Measurements from ENCODE around the gene MAFB. TPM values are rescaled to one million over a fixed set of nuclear protein-coding genes. Genes with fewer than 3 reads are reported as not detected.

MAFB gene
- total RNA-seq, 1 donor from 2014 or later = 6.1 TPM

DNA sequence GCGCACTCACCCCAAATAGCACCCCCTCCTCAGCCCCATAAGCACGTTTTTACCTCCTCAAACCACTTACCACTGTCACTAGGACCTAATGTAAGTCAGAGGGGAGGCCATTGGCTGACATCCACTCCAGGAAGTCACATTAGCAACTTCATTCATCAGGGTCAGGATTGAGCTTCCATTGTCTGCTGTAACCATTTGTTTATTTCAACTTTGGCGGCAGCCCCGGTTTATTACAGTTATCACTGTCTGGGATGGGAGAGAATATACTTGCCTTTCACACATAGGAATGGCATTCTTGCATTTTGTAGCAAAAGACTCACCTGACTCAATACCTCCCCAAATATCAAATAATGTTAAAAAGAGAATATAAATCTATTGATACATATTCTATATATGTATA, 38.3 kb downstream of the MAFB start:
- Mint-ChIP-seq H3K4me1 (ENCODE audit: low read depth) (no peaks in the 10 kb centered on the region), H3K27me3 (peaks cover 6% of the 10 kb centered on the region), H3K36me3 (ENCODE audit: insufficient read depth) (no peaks in the 10 kb centered on the region), H3K9me3 (ENCODE audit: low read depth) (no peaks in the 10 kb centered on the region), H3K4me3 (ENCODE audit: low read depth) (no peak overlapping the region), H3K27ac (no peak overlapping the region)
- no peak for DNase-seq (ENCODE audit: low spot score, unreplicated experiment)
- TF ChIP-seq, protein P1, sequence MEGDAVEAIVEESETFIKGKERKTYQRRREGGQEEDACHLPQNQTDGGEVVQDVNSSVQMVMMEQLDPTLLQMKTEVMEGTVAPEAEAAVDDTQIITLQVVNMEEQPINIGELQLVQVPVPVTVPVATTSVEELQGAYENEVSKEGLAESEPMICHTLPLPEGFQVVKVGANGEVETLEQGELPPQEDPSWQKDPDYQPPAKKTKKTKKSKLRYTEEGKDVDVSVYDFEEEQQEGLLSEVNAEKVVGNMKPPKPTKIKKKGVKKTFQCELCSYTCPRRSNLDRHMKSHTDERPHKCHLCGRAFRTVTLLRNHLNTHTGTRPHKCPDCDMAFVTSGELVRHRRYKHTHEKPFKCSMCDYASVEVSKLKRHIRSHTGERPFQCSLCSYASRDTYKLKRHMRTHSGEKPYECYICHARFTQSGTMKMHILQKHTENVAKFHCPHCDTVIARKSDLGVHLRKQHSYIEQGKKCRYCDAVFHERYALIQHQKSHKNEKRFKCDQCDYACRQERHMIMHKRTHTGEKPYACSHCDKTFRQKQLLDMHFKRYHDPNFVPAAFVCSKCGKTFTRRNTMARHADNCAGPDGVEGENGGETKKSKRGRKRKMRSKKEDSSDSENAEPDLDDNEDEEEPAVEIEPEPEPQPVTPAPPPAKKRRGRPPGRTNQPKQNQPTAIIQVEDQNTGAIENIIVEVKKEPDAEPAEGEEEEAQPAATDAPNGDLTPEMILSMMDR (IDR thresholded peaks at IDR 0.05; ENCODE audit: unreplicated experiment) = no peak

DNA sequence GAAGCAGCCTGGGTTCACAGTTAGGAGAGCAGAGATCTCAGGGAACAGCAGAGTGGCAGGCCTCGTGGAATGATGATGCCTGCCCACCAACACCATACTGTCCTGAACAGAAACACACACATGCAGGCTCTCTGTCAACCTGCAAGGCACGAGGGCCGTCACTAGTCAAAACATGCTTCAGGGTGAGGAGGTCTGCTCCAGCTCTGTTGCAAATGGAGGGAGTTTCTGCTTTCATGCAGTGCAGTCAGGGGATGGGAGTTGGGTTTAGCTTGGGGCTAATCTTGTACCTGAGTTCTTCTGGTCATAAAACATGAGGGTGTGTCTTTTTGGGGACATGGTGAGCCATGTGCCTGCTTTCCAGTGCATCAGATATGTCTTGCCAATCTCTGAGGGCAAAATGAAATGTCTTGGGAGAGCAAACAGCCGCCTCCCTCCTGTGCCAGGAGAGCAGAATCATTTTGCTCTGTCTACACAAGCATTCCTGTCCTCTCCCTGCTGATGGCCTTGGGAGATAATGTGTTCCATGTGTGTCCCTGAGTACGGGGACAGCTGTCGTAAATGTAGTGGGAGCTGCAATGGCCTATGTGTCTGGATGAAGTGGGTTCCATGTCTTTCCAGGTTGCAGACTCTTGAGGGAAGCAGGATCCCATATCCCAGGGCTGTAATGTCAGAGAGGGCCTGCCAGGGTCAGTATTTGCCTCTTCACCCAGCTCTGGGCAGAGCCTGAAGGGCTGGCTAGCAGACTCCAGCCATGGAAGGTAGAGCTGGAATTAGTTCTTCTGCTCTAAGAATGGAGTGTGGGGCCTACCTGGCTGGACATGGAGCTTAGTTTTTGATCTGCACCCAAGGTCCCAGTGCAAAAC, 40.6 kb downstream of the MAFB start:
- no peak for DNase-seq (ENCODE audit: low spot score, unreplicated experiment)

DNA sequence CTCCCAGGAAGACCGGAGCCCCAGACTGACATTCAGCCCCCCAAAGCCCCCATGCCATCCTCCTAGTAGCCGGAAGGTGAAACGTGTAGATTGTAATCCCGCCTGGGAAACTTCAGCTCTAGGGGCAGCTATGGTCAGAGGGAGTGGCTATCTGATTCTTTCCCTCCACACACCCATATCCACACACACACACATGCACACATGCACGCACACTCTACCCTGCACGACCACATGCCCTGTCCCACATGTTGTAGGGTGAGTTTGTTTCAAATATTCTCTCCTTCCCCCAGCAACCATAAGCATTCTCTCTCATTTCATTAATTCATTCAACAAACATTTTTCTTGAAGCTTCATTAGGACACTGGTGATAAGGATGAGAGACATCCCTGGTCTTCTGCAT, 42.2 kb downstream of the MAFB start:
- Mint-ChIP-seq H3K4me1 (ENCODE audit: low read depth) (peaks cover 7% of the 10 kb centered on the region), H3K27me3 (peaks cover 9% of the 10 kb centered on the region), H3K36me3 (ENCODE audit: insufficient read depth) (no peaks in the 10 kb centered on the region), H3K4me3 (ENCODE audit: low read depth) (no peak overlapping the region), H3K9me3 (ENCODE audit: low read depth) (no peaks in the 10 kb centered on the region), H3K27ac (no peak overlapping the region)
- no peak for DNase-seq (ENCODE audit: low spot score, unreplicated experiment)
- TF ChIP-seq, protein P1 (IDR thresholded peaks at IDR 0.05; ENCODE audit: unreplicated experiment) = no peak

More for the DNA sequence above, 40.6 kb downstream of the MAFB start:
- Mint-ChIP-seq H3K36me3 (ENCODE audit: insufficient read depth) (no peaks in the 10 kb centered on the region), H3K4me3 (ENCODE audit: low read depth) (no peak overlapping the region), H3K4me1 (ENCODE audit: low read depth) (no peaks in the 10 kb centered on the region), H3K27me3 (peaks cover 9% of the 10 kb centered on the region), H3K27ac (no peak overlapping the region), H3K9me3 (ENCODE audit: low read depth) (no peaks in the 10 kb centered on the region)
- TF ChIP-seq, protein P1 (IDR thresholded peaks at IDR 0.05; ENCODE audit: unreplicated experiment) = no peak

DNA sequence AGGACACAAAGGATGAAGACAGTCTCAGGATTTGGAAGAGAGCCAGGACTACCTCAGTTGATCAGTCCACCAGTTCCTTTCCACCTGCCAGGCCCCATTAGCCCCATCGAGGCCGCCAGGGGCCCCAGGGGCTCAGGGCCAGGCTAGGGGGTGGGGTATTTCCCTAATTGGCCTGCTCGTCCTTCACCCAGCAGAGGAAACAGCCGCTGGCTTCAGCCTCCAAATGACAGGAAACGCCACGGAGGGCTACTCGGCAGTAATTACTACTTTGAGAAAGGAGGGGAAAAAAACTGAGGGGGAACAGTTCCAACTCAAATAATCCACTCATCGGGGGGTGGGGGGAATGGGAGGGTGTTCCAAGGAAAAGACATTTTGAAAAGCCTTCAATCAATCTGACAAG, 42.7 kb downstream of the MAFB start:
- Mint-ChIP-seq H3K27ac (no peak overlapping the region), H3K36me3 (ENCODE audit: insufficient read depth) (no peaks in the 10 kb centered on the region), H3K9me3 (ENCODE audit: low read depth) (no peaks in the 10 kb centered on the region), H3K27me3 (peaks cover 9% of the 10 kb centered on the region), H3K4me3 (ENCODE audit: low read depth) (no peak overlapping the region), H3K4me1 (ENCODE audit: low read depth) (peaks cover 9% of the 10 kb centered on the region)
- TF ChIP-seq, protein P1 (IDR thresholded peaks at IDR 0.05; ENCODE audit: unreplicated experiment) = no peak
- DNase-seq (ENCODE audit: low spot score, unreplicated experiment) = no peak

DNA sequence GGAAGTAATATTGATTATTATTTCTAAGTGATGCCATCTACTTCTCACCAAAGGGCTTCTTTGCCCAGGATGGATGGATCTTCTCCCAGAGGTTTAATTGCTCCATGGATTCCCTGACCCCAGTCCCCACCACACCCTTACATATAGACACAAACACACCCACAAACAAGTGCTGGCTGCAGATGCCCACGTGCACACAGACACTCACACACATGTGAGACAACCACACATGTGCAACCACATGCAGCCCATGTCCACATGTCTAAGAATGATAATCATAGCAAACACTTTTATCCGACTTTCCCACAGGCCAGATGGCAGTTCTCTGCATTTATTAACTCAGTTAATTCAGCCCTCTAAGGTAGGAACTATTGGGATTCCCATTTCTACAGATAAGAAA, 44.2 kb downstream of the MAFB start:
- Mint-ChIP-seq H3K27ac (no peak overlapping the region), H3K36me3 (ENCODE audit: insufficient read depth) (no peaks in the 10 kb centered on the region), H3K27me3 (peaks cover 9% of the 10 kb centered on the region), H3K4me3 (ENCODE audit: low read depth) (no peak overlapping the region), H3K4me1 (ENCODE audit: low read depth) (peaks cover 11% of the 10 kb centered on the region), H3K9me3 (ENCODE audit: low read depth) (no peaks in the 10 kb centered on the region)
- no peak for DNase-seq (ENCODE audit: low spot score, unreplicated experiment)
- TF ChIP-seq, protein P1 (IDR thresholded peaks at IDR 0.05; ENCODE audit: unreplicated experiment) = no peak

Measured in progenitor cell of endocrine pancreas (in vitro differentiated cells).